Activated T-cell treated with anti-CD3 and anti-CD28 coated beads, Interleukin-2, amount 50 U/mL, for 72 hours (primary cell): ENCODE data around the gene FPGT. TPM values are rescaled to one million over a fixed set of nuclear protein-coding genes. Genes with fewer than 3 reads are reported as not detected.
"Not testable (repeated sequence)": the region's sequence is repeated elsewhere in the genome, so short reads cannot be mapped to it uniquely, and the experiment has no call there.

Source experiments
- ATAC-seq, 2 donors: fragments of 150-1000 bp; cut with Tn5 transposase; replicated peaks in 1 of 2; 2 replicates each; pipeline ENCODE4 v1.10.0; 2021; ENCODE audit warnings: moderate library complexity in 2 of 2, mild to moderate bottlenecking in 1 of 2
- DNase-seq, 2 donors: peaks; one replicate each; pipeline ENCODE4 v3.0.0; 2021 to 2022; ENCODE audit warnings: mixed read lengths in 1 of 2
- H3K27ac Mint-ChIP-seq: one replicate; pipeline ENCODE4 v1.8.0; 2022; ENCODE audit warnings: mild to moderate bottlenecking, moderate library complexity, mixed read lengths
- H3K27me3 Mint-ChIP-seq: one replicate; pipeline ENCODE4 v1.8.0; 2022; ENCODE audit warnings: low read depth, mixed read lengths
- H3K36me3 Mint-ChIP-seq, 2 donors: one replicate each; pipeline ENCODE4 v1.8.0; 2022; ENCODE audit warnings: mixed read lengths in 2 of 2, mild to moderate bottlenecking in 1 of 2; ENCODE audit not compliant: insufficient read depth in 2 of 2
- H3K4me1 Mint-ChIP-seq: one replicate; pipeline ENCODE4 v1.8.0; 2022; ENCODE audit warnings: low read depth, mixed read lengths
- H3K4me3 Mint-ChIP-seq, 2 donors: one replicate each; pipeline ENCODE4 v1.8.0; 2022; ENCODE audit warnings: mild to moderate bottlenecking in 2 of 2, mixed read lengths in 2 of 2, moderate library complexity in 2 of 2
- H3K9me3 Mint-ChIP-seq, 2 donors: one replicate each; pipeline ENCODE4 v1.8.0; 2022; ENCODE audit warnings: mixed read lengths in 2 of 2
- total RNA-seq, 2 donors: library from RNA; stranded (reverse); gene quantifications; one replicate each; pipeline ENCODE4 v1.2.3, GENCODE V29; 2022

FPGT gene
- total RNA-seq, 2 donors from 2014 or later: 8.7 to 9.9 TPM

DNA sequence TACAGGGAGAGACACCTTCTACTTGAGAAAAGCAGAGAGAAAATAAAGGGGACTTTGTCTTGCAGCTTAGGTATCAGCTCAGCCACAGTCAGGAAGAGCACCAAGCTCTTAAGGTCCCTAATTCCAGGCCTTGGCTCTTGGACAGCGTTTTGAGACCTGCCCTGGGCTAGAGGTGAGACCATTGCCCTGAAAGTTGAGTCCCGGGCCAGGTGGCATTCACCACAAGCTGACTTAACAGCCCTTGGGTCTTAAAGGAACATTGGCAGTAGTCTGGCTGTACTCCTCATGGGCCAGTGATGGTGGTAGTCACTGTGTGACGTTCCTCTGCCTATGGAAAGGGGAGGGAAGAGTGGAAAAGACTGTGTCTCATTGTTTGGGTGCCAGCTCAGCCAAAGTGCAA is 25.4 kb downstream of the FPGT start:
- H3K27ac Mint-ChIP-seq: no peak overlapping the region

DNA sequence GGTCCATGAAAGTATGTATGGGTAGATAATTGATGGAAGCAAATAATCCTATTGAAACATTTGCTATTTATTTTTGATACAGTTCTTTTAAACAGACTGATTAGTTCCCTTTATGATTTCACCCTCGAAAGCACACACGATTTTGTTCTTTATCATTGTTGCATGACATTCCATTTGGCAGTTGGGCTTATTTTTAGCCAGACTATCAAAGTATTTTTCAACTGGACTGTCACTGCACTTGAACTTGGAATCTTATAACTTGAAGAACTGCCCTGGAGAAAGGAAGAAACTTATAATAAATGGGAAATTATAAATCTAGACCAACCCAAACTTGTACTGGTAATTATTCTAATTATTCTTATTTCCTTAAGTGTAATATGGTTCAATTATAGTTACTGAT is 37.1 kb downstream of the FPGT start, which contains the start of gene TNNI3K:
Gene TNNI3K, plus strand, starts transcription at position 235 of the 400 bp plus-strand sequence. Its CDS starts 65 bp downstream, at position 300.
- DNase-seq (no peak), ATAC-seq (no peak)
- no peaks in the 10 kb centered on the region for H3K27me3 Mint-ChIP-seq
- H3K9me3 Mint-ChIP-seq: peaks cover 4 to 5% of the 10 kb centered on the region in 2 donors
- H3K27ac Mint-ChIP-seq: no peak within 1 kb of the TSS
- H3K4me1 Mint-ChIP-seq: no peaks in the 10 kb centered on the region
- no peak within 1 kb of the TSS for H3K4me3 Mint-ChIP-seq
- H3K36me3 Mint-ChIP-seq: peaks cover 0 to 1% of the 10 kb centered on the region in 2 donors

More for the DNA sequence above, 25.4 kb downstream of the FPGT start:
- Mint-ChIP-seq H3K27me3 (no peaks in the 10 kb centered on the region), H3K4me1 (no peaks in the 10 kb centered on the region), H3K4me3 (no peak overlapping the region), H3K36me3 (peaks cover 11 to 16% of the 10 kb centered on the region in 2 donors), H3K9me3 (peaks cover 17 to 18% of the 10 kb centered on the region in 2 donors)
- DNase-seq: no peak
- no peak for ATAC-seq

DNA sequence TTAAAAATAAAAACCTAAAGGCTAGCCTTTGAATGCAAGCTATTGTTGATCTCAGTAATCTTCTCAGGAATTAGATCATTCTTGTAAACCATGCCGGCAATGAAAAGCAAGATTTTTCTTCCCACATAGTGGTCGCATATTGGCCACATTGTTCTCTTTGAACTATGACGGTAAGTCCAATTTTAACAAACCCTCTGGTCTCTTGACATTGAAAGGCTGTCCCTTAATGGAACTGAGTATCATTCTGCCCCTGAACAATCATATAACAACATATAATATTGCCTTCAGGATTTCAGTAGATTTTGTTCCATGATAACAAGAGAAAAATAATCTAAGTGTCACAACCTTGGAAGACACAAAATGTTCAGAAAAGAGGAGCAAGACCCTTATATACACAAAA is 38.4 kb downstream of the FPGT start:
- H3K27me3 Mint-ChIP-seq: no peaks in the 10 kb centered on the region
- ATAC-seq: no peak
- peaks cover 3 to 5% of the 10 kb centered on the region in 2 donors for H3K9me3 Mint-ChIP-seq
- H3K4me1 Mint-ChIP-seq: no peaks in the 10 kb centered on the region
- no peak for DNase-seq
- H3K27ac Mint-ChIP-seq: no peak overlapping the region
- H3K36me3 Mint-ChIP-seq: peaks cover 0 to 1% of the 10 kb centered on the region in 2 donors
- no peak overlapping the region for H3K4me3 Mint-ChIP-seq

DNA sequence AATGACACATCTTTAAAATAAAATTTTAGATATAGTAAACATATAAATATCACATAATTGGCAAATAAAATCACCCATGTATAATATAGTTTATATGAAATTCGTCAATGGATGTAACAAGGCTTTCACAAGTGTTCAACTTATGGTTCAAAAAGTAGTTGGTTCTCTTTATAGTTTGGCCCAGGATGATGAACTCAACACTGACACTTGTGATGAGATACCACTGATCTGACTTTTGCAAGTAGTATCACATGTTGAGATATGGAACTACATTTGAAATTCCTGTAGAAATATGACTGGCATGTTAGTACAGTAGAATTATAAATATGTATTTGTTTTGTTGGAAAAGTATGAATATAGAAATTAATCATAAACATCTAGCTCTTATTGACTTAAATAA is 39.0 kb downstream of the FPGT start:
- no peak for ATAC-seq
- Mint-ChIP-seq H3K27ac (no peak overlapping the region), H3K36me3 (peaks cover 0 to 1% of the 10 kb centered on the region in 2 donors), H3K4me1 (no peaks in the 10 kb centered on the region), H3K9me3 (peaks cover 3 to 5% of the 10 kb centered on the region in 2 donors), H3K27me3 (no peaks in the 10 kb centered on the region), H3K4me3 (no peak overlapping the region)
- DNase-seq: no peak

DNA sequence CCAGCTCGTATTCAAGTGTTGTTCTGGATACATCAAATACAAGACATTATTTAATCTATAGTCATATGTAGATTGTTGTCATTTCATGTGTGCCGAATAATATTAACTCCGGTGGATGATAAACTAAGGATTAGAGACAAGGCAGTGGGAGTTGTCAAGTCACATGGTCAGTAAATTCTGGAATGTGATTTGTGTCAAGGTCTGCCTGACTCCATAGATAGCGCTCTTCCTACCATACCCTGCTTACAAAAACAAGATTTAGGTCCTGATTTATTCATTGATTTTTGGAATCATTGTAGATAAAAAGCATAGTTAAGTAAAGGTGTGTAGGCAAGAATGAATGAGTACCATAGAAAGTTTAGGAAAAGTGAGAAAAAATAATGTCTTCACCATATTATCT is 39.7 kb downstream of the FPGT start:
- Mint-ChIP-seq H3K9me3 (peaks cover 0 to 2% of the 10 kb centered on the region in 2 donors), H3K27ac (no peak overlapping the region), H3K27me3 (no peaks in the 10 kb centered on the region), H3K36me3 (no peaks in the 10 kb centered on the region), H3K4me3 (no peak overlapping the region), H3K4me1 (no peaks in the 10 kb centered on the region)
- ATAC-seq (no peak), DNase-seq (no peak)

DNA sequence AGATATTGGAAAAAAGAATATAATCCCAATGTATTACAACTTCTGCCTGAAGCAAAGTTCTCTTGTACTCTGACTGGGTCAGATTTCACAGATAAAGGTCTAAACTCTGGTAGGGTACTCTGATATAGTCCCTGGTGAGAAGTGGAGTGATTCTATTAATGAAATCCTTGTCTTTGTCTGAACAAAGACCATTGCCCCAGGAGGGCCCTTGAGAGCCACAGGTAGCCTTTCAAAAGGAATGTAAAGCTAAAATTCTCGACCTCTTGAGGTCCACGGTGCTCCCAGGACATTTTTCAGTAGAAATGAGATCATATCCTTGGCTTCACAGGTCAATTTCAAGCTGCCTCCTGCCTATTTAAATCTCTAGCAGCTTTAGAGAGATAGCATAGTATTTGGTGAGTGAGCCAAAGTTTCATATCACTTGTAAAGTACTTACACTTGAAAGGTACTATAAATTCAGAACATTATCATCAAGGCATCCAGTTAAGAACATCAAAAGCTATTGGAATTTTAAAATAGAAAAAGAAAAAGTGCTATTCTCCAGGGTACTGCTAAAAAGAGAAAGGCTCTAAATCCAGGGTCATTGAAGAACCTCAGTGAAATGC is 47.2 kb downstream of the FPGT start:
- H3K4me3 Mint-ChIP-seq: no peak overlapping the region
- H3K9me3 Mint-ChIP-seq: no peaks in the 10 kb centered on the region
- H3K36me3 Mint-ChIP-seq: no peaks in the 10 kb centered on the region
- DNase-seq (no peak), ATAC-seq (no peak)
- no peaks in the 10 kb centered on the region for H3K27me3 Mint-ChIP-seq
- H3K27ac Mint-ChIP-seq: no peak overlapping the region
- H3K4me1 Mint-ChIP-seq: no peaks in the 10 kb centered on the region

DNA sequence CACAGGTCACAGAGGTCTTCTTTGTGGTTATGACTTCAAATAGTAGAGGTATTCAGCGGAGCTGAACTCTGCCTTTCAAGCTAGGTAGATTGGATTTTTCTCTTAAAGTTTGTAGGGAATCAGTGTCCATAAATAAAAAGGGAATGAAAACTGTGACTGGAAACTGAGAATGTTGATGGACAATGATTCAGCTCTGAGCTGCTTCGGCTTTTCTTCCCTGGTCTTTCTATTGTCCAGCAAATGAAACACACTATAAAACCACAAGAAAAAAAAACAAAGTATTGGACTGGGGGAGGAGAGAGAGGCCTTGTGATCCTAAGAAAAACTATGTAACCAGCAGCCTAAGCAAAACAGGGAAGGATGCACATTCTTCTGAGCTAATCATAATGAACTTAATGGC is 48.3 kb downstream of the FPGT start:
- Mint-ChIP-seq H3K27ac (no peak overlapping the region), H3K9me3 (no peaks in the 10 kb centered on the region)

GRCh38 chr1:74247881-74248528 is 50.0 kb downstream of the FPGT start:
- no peak overlapping the region for H3K4me3 Mint-ChIP-seq
- ATAC-seq (no peak), DNase-seq (no peak)

More for the DNA sequence above, 48.3 kb downstream of the FPGT start:
- H3K4me1 Mint-ChIP-seq: no peaks in the 10 kb centered on the region
- DNase-seq (no peak), ATAC-seq (no peak)
- no peak overlapping the region for H3K4me3 Mint-ChIP-seq
- no peaks in the 10 kb centered on the region for H3K36me3 Mint-ChIP-seq
- no peaks in the 10 kb centered on the region for H3K27me3 Mint-ChIP-seq

DNA sequence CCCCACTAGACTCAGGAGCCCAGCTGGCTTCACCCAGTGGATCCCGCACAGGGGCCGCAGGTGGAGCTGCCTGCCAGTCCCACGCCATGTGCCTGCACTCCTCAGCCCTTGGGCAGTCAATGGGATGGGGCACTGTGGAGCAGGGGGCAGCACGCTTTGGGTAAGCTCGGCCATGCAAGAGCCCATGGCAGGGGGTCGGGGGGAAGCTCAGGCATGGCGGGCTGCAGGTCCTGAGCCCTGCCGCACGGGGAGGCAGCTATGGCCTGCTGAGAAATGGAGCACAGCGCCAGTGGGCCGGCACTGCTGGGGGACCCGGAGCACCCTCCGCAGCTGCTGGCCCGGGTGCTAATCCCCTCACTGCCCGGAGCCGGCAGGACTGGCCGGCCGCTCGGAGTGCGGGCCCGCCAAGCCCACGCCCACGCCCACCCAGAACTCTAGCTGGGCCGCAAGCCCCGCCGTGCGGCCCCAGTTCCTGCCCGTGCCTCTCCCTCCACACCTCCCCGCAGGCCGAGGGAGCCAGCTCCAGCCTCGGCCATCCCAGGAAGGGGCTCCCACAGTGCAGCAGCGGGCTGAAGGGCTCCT is 55.3 kb downstream of the FPGT start:
- H3K4me3 Mint-ChIP-seq, H3K4me1 Mint-ChIP-seq, ATAC-seq, DNase-seq, H3K27me3 Mint-ChIP-seq, H3K9me3 Mint-ChIP-seq, H3K36me3 Mint-ChIP-seq, H3K27ac Mint-ChIP-seq: not testable (repeated sequence)

More at GRCh38 chr1:74247881-74248528, 50.0 kb downstream of the FPGT start:
- Mint-ChIP-seq H3K27me3 (no peaks in the 10 kb centered on the region), H3K27ac (no peak overlapping the region), H3K9me3 (no peaks in the 10 kb centered on the region), H3K4me1 (no peaks in the 10 kb centered on the region), H3K36me3 (no peaks in the 10 kb centered on the region)

Other genes with a start within 250 kb of the FPGT start
- gene LRRIQ3, start 66 bp upstream of the FPGT start, total RNA-seq: 1 to 10 TPM in 1 of 2 donors, under 1 TPM in 1; 0.82 to 2.3 TPM
- under 1 TPM in 1 of 2 donors, not detected in 1; 0.95 TPM for gene TNNI3K, start 37.1 kb downstream of the FPGT start, total RNA-seq